GM18498 (cell line): Measurements from ENCODE around the gene UNC93A.
"Not testable (repeated sequence)": the region's sequence is repeated elsewhere in the genome, so short reads cannot be mapped to it uniquely, and the experiment has no call there.

ENCODE experiments used
- ATAC-seq: cut with Tn5 transposase; IDR thresholded peaks from one replicate; pipeline ENCODE4 v1.9.1; 2021; ENCODE audit warnings: mild to moderate bottlenecking, moderate library complexity; ENCODE audit not compliant: unreplicated experiment

Gene UNC93A

DNA sequence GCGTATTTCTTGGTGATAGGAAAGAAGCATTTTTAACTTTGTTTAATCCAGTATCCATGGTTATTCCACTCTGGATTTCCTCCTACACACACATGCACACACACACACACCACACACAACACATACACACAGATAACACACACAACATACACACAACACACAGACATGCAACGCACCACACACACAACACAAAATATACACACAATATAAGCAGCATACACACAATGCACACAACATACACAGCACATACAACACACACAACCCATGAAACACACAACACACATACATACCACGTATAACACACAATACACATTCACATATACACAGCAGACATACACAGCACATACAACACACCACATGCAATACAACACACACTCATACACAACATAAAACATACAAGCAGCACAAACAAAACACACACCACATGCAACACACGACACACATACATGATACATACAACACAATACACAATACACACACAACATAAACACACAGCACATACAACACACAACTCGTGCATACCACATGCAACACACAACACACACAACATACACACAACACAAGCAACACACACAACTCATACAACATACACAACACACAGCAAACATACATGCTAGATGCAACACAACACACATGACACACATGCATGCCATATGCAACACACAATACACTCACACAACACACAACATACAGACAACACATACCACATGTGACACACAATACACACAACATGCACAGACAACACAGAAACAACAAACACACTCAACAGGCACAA, 46.7 kb downstream of the UNC93A start:
- no peak for ATAC-seq

DNA sequence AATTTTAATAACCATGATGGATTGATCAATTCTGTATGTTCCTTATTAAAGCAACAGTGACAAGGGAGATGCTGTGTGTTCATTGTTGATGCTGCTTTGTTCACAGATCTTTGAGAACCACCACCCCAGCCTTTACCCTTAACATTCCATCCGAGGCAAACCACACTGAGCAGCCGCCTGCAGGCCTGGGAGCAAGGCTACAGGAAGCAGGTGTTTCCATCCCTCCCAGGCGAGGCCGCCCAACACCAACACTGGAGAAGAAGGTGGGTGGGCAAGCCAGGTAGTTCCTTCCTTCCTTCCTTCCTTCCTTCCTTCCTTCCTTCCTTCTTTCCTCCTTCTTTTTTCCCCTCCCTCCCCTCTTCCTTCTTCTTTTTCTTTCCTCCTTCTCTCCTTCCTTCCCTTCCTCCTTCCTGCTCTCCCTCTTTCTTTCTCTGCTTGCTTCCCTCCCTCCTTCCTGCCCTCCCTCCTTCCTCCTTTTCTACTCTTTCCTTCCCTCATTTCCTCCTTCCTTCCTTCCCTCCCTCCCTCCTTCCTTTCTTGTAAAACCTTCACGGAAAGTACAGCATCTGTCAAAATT, 47.5 kb downstream of the UNC93A start:
- ATAC-seq, result no peak

DNA sequence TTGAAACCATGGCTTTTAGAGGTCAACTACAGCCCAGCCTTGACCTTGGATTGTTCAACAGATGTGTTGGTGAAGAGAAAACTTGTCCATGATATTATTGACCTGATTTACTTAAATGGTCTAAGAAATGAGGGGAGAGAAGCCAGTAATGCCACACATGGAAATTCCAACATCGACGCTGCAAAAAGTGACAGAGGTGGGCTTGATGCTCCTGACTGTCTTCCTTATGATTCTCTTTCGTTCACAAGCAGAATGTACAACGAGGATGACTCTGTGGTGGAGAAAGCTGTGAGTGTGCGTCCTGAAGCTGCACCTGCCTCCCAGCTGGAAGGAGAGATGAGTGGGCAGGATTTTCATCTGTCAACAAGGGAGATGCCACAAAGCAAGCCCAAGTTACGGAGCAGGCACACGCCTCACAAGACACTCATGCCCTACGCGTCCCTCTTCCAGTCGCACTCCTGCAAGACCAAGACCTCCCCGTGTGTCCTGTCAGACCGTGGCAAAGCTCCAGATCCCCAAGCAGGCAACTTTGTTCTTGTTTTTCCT, 50.0 kb downstream of the UNC93A start:
- ATAC-seq, result no peak

DNA sequence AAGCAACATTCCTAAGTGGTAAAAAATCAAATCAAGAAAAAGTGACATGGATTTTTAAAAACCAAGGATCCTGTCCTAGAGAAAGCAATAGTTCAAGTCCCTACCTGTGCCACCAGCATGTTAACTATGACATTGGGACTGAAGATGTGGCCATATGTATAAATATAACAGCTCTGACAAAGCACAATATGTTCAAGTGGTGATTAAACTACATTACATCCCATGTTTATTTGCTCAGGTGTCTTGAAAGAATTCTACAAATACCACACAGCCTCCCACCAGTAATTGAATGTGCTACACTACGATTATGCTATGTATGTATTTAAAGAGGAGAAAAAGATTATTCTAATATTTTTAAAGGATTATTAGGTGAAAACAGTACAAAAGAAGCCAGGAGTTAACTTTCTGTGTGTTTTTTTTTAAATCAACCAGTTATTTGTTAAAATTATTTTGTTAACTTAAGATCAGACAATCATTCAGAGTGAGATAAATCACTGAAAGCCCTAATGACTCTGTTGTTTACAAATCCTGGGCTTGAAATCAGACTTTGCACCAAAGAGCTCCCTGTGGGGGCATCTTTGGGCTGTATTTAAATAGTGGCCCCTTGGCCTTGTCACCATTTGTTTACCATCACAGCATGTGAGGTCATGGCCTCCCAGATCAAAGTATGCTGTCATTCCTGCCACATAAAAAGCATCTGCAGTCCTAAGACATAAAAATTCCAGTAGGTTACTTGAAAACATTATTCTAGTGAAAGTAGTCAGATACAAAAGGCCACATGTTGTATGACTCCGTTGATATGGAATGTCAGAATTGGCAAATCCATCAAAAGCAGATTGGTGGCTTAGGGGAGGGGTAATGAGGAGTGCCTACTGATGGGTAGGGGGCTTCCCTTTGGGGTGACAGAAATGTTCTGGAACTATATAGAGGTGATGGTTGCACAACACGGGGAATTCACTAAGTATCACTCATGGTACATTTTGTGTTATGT, 50.8 kb downstream of the UNC93A start:
- ATAC-seq, result no peak

DNA sequence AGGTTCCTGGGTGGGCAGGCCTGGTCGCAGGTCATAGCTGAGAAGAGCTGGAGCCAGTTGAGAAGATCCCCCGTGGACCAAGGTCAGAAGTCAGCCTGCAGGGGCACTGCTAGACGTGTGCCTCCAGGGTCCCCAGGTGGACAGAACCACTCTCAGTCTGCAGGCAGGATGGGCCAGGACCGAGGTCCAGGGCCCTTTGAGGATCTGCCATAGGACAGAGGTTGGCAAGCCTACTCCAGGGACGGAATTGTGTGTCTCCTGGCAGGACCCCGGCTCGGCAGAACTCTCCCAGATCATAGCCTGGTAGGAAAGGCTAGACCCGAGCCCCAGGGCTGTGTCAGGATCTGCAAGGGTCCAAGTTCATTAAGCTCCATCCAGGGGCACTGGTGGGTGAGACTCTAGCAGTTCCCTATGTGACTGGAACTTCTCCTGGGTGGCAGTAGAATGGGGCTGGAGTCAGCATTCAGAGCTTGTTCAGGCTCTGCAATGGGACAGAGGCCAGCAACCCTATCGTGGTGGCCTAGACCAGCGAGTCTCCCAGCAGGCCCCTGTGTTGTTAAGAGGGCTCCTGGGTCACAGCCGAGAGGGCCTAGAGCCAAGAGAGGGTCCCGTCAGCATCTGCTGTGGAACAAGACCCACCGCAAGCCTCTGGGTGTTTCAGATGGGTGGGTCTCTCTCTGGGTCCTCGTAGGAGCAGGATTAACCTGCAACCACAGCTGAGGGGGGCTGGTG, 51.9 kb downstream of the UNC93A start:
- no peak for ATAC-seq

DNA sequence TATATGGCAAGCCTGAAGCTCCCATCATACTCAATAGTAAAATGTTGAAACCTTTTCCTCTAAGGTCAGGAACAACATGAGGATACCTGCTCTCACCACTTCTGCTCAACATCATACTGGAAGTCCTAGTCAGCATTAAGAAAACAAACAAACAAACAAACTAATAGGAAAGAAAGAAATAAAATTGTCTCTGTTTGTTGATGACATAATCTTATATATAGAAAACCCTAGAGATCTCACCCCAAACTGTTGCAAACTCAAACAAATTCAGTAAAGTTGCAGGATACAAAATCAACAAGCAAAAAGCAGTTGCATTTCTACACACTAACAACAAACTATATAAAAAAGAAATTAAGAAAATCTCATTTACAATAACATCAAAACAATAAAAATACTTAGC, 54.2 kb downstream of the UNC93A start:
- ATAC-seq, result no peak

DNA sequence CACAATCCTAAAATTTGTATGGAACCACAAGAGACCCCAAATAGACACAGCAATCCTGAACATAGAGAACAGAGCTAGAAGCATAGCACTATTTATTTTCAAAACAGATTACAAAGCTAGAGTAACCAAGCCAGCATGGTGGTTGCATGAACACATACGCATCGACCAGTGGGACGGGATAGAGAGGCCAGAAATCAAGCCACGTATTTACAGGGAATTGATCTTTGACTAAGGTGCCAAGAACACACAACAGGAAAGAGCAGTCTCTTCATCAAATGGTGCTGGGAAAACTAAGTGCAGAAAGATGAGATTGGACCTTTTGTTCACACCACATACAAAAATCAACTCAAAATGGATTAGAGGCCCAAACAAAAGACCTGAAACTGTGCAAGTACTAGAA, 54.8 kb downstream of the UNC93A start:
- ATAC-seq, result no peak

DNA sequence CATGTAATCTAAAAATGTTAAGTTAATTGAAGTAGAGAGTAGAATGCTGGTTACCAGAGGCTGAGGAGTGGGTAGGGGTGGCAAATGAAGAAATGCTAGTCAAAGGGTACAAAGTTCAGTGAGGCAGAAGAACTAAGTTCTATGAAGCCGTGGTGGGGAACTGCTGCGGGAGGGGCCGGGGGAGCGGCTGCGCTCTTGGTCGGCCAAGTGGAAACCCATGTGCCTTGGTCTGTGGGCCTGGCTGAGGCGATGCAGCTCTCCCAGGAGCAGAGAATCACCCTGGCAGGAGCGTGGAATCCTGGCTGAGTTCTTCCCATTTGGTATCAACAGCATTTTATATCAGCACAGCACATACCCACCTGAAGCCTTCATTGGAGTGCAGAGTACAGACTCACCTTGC, 56.1 kb downstream of the UNC93A start:
- ATAC-seq, result no peak

DNA sequence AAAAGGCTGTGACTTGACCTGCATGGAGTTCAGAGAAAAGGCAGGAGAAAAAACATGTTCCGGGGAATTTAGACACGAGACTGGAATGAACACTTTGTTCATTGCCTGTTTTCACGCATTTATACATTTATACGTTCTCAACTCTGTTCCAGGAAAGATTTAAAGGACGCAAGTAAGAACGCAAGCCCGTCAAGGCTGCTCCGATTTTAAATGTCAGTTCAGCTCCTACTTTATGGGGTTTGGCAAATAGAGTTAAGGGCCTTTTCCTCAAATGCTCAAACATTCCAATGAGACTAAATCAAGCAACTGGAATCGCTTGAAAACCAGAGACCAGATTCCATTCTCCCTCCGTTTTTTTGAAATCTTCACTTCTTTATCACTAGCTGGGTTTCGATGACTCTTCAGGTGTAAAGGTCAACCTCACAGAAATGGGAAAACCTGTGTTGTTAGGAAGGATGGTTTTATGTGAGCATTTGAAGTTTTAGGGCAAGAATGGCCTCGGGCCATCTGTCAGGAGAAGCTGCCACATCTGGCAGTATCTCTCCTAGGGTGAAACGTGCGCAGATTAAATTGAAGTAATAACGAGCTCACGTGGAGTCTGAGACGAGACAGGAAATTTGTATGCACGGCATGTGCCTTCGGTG, 58.6 kb downstream of the UNC93A start:
- ATAC-seq, result no peak

DNA sequence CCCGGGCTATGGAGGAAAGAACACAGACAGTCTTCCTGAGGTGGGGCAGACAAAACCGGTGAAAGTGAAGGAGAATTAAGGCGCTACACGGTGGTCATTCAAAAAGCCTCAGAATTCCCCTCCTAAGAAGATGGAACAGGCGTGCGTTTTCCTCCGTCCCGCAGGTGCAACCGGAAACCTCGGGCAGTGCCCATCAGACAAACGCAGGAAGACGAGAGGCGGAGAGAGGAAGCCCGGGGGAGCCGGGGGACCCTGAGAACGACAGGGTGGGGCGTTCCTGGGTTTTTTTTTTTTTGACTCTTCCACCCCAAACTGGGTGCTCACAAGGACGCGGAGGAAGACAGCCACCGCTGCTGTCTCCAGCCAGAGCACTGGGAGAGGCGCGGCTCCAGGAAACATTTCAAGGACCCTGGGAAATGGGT, 59.2 kb downstream of the UNC93A start:
- no peak for ATAC-seq

DNA sequence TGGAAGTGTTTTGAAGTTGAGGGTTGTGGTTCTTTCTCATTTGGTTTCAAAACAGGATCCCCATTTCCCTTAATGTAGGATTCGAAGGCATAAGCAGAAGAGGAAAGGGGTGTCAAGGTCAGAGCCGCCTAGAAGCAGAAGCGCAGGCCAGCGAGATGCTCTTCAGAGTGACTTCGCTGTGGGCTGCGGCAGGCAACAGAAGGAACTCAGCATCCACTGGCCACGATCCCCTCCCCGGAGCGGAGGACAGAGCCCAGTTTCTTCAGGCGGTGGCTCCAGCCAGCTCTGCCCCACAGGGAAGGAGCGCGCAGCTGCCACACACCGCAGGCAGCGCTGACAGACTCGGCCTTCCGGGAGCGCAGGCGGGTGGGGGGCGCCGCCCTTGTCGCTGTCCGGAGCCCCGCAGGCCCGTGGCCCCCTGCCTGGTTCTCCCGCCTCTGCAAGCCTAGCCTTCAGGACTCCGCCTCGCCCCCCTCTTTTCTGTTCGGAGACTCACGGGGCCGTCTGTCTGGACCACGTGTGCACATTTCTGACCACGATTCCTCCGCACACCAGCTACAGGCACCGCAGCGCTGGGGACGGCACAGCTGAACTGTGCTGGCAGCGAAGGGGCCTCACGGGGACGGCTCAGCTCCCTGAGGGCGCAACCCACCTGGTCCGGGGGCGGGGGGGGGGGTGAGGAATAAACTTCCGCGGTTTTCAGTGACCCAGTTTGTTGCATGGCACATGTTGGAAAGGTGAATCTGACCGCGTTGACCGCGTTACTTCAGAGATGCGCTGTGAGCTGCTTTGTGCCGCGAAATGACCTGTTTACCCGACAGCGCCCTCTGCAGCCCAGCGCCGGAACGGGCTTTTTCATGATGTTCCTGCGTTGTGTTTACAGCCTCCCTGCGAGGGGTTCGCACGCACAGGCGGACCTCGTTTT, 59.9 kb downstream of the UNC93A start:
- ATAC-seq, result peak; percentile 71

DNA sequence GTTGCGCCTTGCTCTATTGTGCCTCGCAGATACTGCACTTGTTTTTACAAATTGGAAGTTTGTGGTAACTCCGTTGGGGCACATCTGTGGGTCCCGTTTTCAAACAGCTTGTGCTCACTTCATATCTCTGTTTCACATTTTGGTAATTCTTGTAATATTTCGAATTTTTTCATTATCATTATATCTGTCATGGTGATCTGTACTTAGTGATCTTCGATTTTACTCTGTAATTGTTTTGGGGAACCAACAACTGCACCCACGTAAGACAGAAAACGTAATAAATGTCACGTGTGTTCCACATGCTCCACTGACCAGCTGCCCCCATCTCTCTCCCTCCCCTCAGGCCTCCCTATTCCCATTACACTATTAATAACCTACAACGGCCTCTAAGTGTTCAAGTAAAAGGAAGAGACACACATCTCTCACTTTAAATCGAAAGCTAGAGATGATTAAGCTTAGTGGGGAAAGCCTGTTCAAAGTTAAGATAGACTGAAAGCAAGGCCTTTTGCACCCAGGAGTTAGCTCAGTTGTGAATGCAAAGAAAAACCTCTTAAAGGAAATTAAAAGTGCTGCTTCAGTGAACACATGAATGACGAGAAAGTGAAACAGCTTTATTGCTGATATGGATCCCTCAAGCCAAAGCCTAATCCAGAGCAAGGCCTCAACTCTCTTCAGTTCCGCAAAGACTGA, 60.7 kb downstream of the UNC93A start:
- peak; percentile 40 for ATAC-seq

DNA sequence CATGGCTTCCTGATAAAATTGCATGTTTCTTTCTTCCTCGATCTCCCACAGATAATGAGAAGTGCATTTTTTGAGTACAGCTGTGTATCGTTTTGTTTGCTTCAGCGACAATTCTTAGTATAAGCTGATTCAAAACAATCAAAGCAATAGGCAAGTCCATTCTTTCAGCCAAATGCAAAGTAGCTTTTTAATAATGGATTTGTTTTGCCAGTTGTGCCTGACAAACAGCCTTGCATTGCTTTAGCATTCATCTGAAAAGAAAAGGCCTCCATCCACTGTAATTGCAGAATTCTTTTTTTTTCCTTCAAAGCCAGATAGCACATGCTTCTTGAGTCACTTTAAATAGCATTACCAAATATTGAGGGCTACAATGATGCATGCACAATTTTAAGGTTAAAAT, 65.8 kb downstream of the UNC93A start:
- no peak for ATAC-seq

DNA sequence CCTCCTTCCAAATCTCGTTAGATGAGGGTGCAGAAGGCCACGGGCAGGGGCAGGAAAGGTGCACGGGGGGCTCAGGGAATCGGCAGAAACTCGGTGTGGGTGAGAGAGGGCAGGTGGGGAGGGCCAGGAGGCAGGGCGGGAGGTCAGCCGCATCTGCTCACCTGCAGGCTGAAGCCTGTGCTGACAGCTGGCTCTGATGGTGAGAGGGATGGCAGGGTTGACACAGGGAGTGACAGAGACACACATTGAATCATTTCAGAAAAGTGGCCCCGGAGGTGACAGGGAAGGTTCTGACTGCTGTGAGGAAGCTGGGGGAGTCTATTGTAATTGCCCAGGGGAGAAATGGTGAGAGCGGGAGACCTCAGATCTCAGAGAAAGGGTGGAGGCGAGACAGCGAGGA, 67.3 kb downstream of the UNC93A start:
- not testable (repeated sequence) for ATAC-seq

DNA sequence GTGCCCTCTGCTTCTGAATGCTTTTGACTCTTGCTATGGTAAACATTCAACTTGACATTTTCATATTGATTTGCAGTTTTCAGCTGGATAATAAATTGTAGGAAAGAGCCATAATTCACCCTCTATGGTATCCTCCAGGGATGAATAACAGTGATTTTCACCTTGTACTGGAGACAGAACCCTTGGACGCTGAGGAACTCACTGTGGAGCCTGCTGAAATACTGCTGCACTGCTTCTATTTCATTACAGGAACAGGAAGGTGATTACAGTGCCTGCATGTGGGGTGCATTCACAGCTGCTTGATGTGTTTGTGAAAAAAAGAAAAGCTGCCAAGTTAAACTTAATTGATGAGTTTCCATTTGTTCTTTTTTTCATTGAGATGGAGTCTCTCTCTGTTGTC, 70.1 kb downstream of the UNC93A start:
- not testable (repeated sequence) for ATAC-seq
